HepG2 (cell line): ENCODE data around the gene SRCAP. TPM values are rescaled to one million over a fixed set of nuclear protein-coding genes. Genes with fewer than 3 reads are reported as not detected.
"Not testable (repeated sequence)": the region's sequence is repeated elsewhere in the genome, so short reads cannot be mapped to it uniquely, and the experiment has no call there.

Experiments used
- ATAC-seq: fragments of 200-7000 bp; cut with Tn5 transposase; 3 replicates; pipeline ENCODE4 v1.9.1; 2020; ENCODE audit warnings: mild to moderate bottlenecking, moderate library complexity
- BruUV-seq: library from RNA; stranded (reverse); fragments of 400-500 nt; replicated peaks from 2 replicates; lab custom pipeline; 2021; lab: Mats Ljungman, UMichigan
- CTCF ChIA-PET: fragments of 300-600 bp; formaldehyde crosslinking; extraction: SDS; loops from one replicate; lab custom pipeline; 2021; ENCODE audit warnings: low total read pairs, inconsistent platforms, low intra/inter-chr PET ratio; lab: Yijun Ruan, JAX
- POLR2A ChIA-PET: fragments of 350-600 bp; sonication (Branson Sonifier 250); formaldehyde crosslinking; loops from one replicate; lab custom pipeline; 2020; ENCODE audit warnings: antibody characterized with exemption, inconsistent platforms; lab: Yijun Ruan, JAX
- DNase-seq: peaks from one replicate; pipeline ENCODE4 v3.0.0-alpha.2; 2015; ENCODE audit warnings: low spot score
- FAIRE-seq: peaks from 3 replicates; lab custom pipeline; 2011; peaks lifted over from hg19 to GRCh38; lab: Jason Lieb, UNC
- H2AFZ ChIP-seq: one replicate; pipeline ENCODE4 v1.6.1; 2011; ENCODE audit warnings: low read length, inconsistent platforms
- H3K27ac ChIP-seq: fragments of 300-600 bp; 3 replicates; pipeline ENCODE4 v1.8.0; 2011; ENCODE audit warnings: mixed run types, mild to moderate bottlenecking, mixed read lengths, low read length, inconsistent platforms; ENCODE audit not compliant: insufficient read depth; ENCODE audit errors: extremely low read length
- H3K27me3 ChIP-seq, 2 experiments: fragments of 200-600 bp in 1 of 2; 2 replicates in 1 of 2; 3 replicates in 1 of 2; pipeline versions ENCODE4 v1.6.0 to v1.8.0; 2011; ENCODE audit warnings: low read length in 2 of 2, mild to moderate bottlenecking in 2 of 2, moderate library complexity in 2 of 2, inconsistent platforms in 1 of 2; ENCODE audit not compliant: insufficient read depth in 2 of 2, control insufficient read depth in 1 of 2
- H3K36me3 ChIP-seq, 2 experiments: fragments of 200-600 bp in 1 of 2; replicated peaks in 1 of 2; 2 replicates in 1 of 2; 3 replicates in 1 of 2; pipeline versions ENCODE4 v1.5.1 to v1.8.0; 2011; ENCODE audit warnings: low read length in 2 of 2, inconsistent platforms in 1 of 2; ENCODE audit not compliant: insufficient read depth in 2 of 2, control insufficient read depth in 1 of 2
- H3K4me1 ChIP-seq: 2 replicates; pipeline ENCODE4 v1.5.1; 2012; ENCODE audit warnings: low read length, inconsistent platforms; ENCODE audit not compliant: insufficient read depth
- H3K4me2 ChIP-seq: 2 replicates; pipeline ENCODE4 v1.6.0; 2011; ENCODE audit warnings: low read depth, low read length, inconsistent platforms
- H3K4me3 ChIP-seq, 3 experiments: fragments of 200-600 bp in 1 of 3; sonication (generic), shearing (Covaris generic) in 1 of 3; replicated peaks in 1 of 3; 2 replicates each; pipeline ENCODE4 v1.5.1; 2011 to 2016; ENCODE audit warnings: low read length in 3 of 3, inconsistent platforms in 2 of 3, low read depth in 2 of 3, mild to moderate bottlenecking in 2 of 3, control low read depth in 1 of 3, mixed read lengths in 1 of 3; ENCODE audit not compliant: insufficient read depth in 1 of 3
- H3K79me2 ChIP-seq: one replicate; pipeline ENCODE4 v1.6.1; 2011; ENCODE audit warnings: low read length, inconsistent platforms; ENCODE audit not compliant: insufficient read depth
- H3K9ac ChIP-seq: 2 replicates; pipeline ENCODE4 v1.6.0; 2011; ENCODE audit warnings: mild to moderate bottlenecking, low read depth, low read length, inconsistent platforms; ENCODE audit not compliant: insufficient read depth
- H3K9me3 ChIP-seq: 2 replicates; pipeline ENCODE4 v1.5.1; 2012; ENCODE audit warnings: mild to moderate bottlenecking, low read length
- H4K20me1 ChIP-seq: 2 replicates; pipeline ENCODE4 v1.6.0; 2011; ENCODE audit warnings: inconsistent platforms, mild to moderate bottlenecking, low read length, moderate library complexity; ENCODE audit not compliant: insufficient read depth
- ARID2 ChIP-seq: sonication (generic); formaldehyde crosslinking; IDR thresholded peaks from 2 replicates; pipeline ENCODE4 v1.8.1; 2022; ENCODE audit warnings: mild to moderate bottlenecking, missing genetic modification reagents, borderline replicate concordance
- ELK4 ChIP-seq: sonication (generic); formaldehyde crosslinking; IDR thresholded peaks from 2 replicates; pipeline ENCODE4 v1.9.0; 2021; ENCODE audit warnings: missing genetic modification reagents, borderline replicate concordance
- ERF ChIP-seq: IDR thresholded peaks from 2 replicates; pipeline ENCODE4 v1.6.1; 2018; ENCODE audit warnings: missing biosample characterization, missing genetic modification reagents
- FOXP1 ChIP-seq, 2 experiments: fragments of 450-650 bp in 1 of 2; IDR thresholded peaks; 2 replicates each; pipeline ENCODE4 v1.6.1; 2017 to 2018; ENCODE audit warnings: antibody characterized with exemption in 1 of 2
- GATAD2A ChIP-seq: IDR thresholded peaks from 2 replicates; pipeline ENCODE4 v1.6.1; 2016
- KAT7 ChIP-seq: IDR thresholded peaks from 2 replicates; pipeline ENCODE4 v1.6.1; 2018; ENCODE audit warnings: borderline replicate concordance, missing compliant biosample characterization
- KDM2A ChIP-seq: sonication (generic); formaldehyde crosslinking; IDR thresholded peaks from 2 replicates; pipeline ENCODE4 v1.4.0; 2020; ENCODE audit warnings: low read depth, missing genetic modification reagents, borderline replicate concordance
- KLF12 ChIP-seq: sonication (generic); formaldehyde crosslinking; IDR thresholded peaks from 2 replicates; pipeline ENCODE4 v1.4.0; 2020; ENCODE audit warnings: missing genetic modification reagents, borderline replicate concordance
- KLF9 ChIP-seq: IDR thresholded peaks from 2 replicates; pipeline ENCODE4 v1.6.1; 2016; ENCODE audit warnings: low read depth
- NR2C2 ChIP-seq: sonication (generic); formaldehyde crosslinking; IDR thresholded peaks from 2 replicates; pipeline ENCODE4 v1.4.0; 2020; ENCODE audit warnings: missing genetic modification reagents, mild to moderate bottlenecking, moderate library complexity, borderline replicate concordance
- NRL ChIP-seq: sonication (generic); formaldehyde crosslinking; IDR thresholded peaks from 2 replicates; pipeline ENCODE4 v1.5.0; 2020; ENCODE audit warnings: missing genetic modification reagents, mild to moderate bottlenecking, moderate library complexity, borderline replicate concordance
- PCBP1 ChIP-seq: fragments of 200-400 bp; formaldehyde crosslinking; IDR thresholded peaks from 2 replicates; pipeline ENCODE4 v1.6.1; 2017; ENCODE audit warnings: mild to moderate bottlenecking, low read depth, low read length, borderline replicate concordance
- ZNF441 ChIP-seq: sonication (generic); formaldehyde crosslinking; IDR thresholded peaks from 2 replicates; pipeline ENCODE4 v1.7.0; 2021; ENCODE audit warnings: missing genetic modification reagents, borderline replicate concordance
- ZNF737 ChIP-seq: sonication (generic); formaldehyde crosslinking; IDR thresholded peaks from 2 replicates; pipeline ENCODE4 v1.5.0; 2020; ENCODE audit warnings: missing genetic modification reagents, mild to moderate bottlenecking, borderline replicate concordance
- WGBS: methylation state at CpG from one replicate; pipeline ENCODE4 v1.1.6; 2017; ENCODE audit warnings: low lambda C conversion rate; 5-methylcytosine and 5-hydroxymethylcytosine counted together
- in situ Hi-C: cut with HindIII; loops from 2 replicates; pipeline ENCODE4 v1.10.0; 2017; ENCODE audit warnings: low pct_unique_long_range_greater_than_20kb; ENCODE audit not compliant: extremely low pct_ligation_motif_present
- intact Hi-C: fragments of 100-400 bp; cut with micrococcal nuclease; formaldehyde crosslinking; loops from one replicate; pipeline ENCODE4 v1.10.0; 2022; ENCODE audit not compliant: unreplicated experiment
- polyA plus RNA-seq, 8 experiments: library from polyadenylated mRNA; depleted of rRNA in 3 of 8; stranded (reverse) in 7 of 8; unstranded in 1 of 8; fragments of >200 nt; fragmentation: Illumina TruSeq in 4 of 8; extraction: Trizol in 4 of 8; gene quantifications; 2 replicates each; pipeline versions ENCODE4 v1.2.1 to v1.2.3, GENCODE V29; 2011 to 2016; ENCODE audit warnings: low read depth in 4 of 8, missing spikeins in 1 of 8, mixed read lengths in 1 of 8; ENCODE audit not compliant: insufficient read depth in 1 of 8
- total RNA-seq, 5 experiments: library from RNA; depleted of rRNA; stranded (reverse); fragments of >200 nt; fragmentation: Illumina TruSeq; extraction: Trizol; gene quantifications; 2 replicates each; pipeline ENCODE4 v1.2.3, GENCODE V29; 2016; ENCODE audit warnings: low read depth in 1 of 5
- TF ChIP-seq, protein P1 (sequence below): sonication (generic); formaldehyde crosslinking; IDR thresholded peaks from 2 replicates; pipeline ENCODE4 v1.4.0; 2020; ENCODE audit warnings: mild to moderate bottlenecking, missing genetic modification reagents

Gene SRCAP
- total and polyA plus RNA-seq, 2 of the 13 experiments (the other 11 are each of a cell fraction or from before 2014, with no cell fraction given): 4.9 to 9.0 TPM

DNA sequence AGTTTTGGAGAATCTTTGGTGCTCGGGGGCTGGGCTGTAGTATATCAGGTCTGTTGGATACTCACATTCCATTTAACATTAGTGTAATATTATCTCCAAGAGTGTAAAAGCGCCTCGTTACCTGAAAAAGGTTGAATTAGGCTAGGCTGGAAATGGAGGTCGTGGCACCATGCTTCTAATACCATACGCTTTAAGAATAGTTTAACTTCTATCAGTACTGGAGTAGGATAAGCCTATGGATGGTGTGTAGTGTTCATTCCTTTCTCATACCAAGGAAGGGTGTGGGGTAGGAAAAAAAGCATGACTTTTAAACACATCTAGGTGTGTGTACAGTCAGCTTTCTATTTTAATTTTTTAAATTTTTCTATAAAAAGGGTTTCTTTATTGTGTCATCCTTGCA, 2.0 kb downstream of the SRCAP start:
- Histone ChIP-seq H2AFZ (no peak overlapping the region), H3K9ac (no peak overlapping the region), H4K20me1 (peaks cover 16% of the 10 kb centered on the region; the same call in 1 of the 2 replicates), H3K4me2 (no peak overlapping the region), H3K9me3 (no peaks in the 10 kb centered on the region), H3K27ac (no peak overlapping the region), H3K4me3 (no peak overlapping the region), H3K4me1 (peaks cover 24% of the 10 kb centered on the region), H3K27me3 (no peaks in the 10 kb centered on the region), H3K36me3 (peaks cover 22 to 55% of the 10 kb centered on the region in 2 experiments), H3K79me2 (peaks cover 31% of the 10 kb centered on the region)
- TF ChIP-seq ELK4 (CRISPR knock-in tag) (no peak), KAT7 (CRISPR knock-in tag) (no peak), ARID2 (no peak), KDM2A (CRISPR knock-in tag) (no peak), KLF12 (CRISPR knock-in tag) (no peak), PCBP1 (no peak), FOXP1 (IDR thresholded peaks at IDR 0.05) (no peak), FOXP1 (CRISPR knock-in tag; IDR thresholded peaks at IDR 0.05) (no peak), ZNF441 (no peak), NRL (CRISPR knock-in tag) (no peak), ERF (CRISPR knock-in tag) (no peak), GATAD2A (no peak), KLF9 (CRISPR knock-in tag) (no peak), NR2C2 (CRISPR knock-in tag) (no peak), ZNF737 (CRISPR knock-in tag) (no peak)
- TF ChIP-seq, protein P1, sequence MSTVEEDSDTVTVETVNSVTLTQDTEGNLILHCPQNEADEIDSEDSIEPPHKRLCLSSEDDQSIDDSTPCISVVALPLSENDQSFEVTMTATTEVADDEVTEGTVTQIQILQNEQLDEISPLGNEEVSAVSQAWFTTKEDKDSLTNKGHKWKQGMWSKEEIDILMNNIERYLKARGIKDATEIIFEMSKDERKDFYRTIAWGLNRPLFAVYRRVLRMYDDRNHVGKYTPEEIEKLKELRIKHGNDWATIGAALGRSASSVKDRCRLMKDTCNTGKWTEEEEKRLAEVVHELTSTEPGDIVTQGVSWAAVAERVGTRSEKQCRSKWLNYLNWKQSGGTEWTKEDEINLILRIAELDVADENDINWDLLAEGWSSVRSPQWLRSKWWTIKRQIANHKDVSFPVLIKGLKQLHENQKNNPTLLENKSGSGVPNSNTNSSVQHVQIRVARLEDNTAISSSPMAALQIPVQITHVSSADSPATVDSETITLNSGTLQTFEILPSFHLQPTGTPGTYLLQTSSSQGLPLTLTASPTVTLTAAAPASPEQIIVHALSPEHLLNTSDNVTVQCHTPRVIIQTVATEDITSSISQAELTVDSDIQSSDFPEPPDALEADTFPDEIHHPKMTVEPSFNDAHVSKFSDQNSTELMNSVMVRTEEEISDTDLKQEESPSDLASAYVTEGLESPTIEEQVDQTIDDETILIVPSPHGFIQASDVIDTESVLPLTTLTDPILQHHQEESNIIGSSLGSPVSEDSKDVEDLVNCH (CRISPR knock-in tag): no peak
- WGBS: 97% methylated on average over 5 of the region's 5 CpGs
- CTCF ChIA-PET: no interaction called here
- ATAC-seq: no peak
- in situ Hi-C loops: no loop called here
- no peak for FAIRE-seq
- intact Hi-C loops: no loop called here
- no peak for DNase-seq
- POLR2A ChIA-PET: interaction anchor here (1.6 kb wide), 1 partner anchor 47 kb away, joined by 3 read pairs; the partner anchor contains the start of gene PHKG2
- BruUV-seq: no TSS peak

- FAIRE-seq, H3K27ac ChIP-seq, H3K9ac ChIP-seq, in situ Hi-C loops, CTCF ChIA-PET, H3K27me3 ChIP-seq, H2AFZ ChIP-seq, intact Hi-C loops, DNase-seq, H3K9me3 ChIP-seq, ATAC-seq, H3K4me3 ChIP-seq, POLR2A ChIA-PET, H3K4me2 ChIP-seq, BruUV-seq: not testable (repeated sequence)
- Histone ChIP-seq H3K79me2 (peaks cover 31% of the 10 kb centered on the region), H4K20me1 (peaks cover 16% of the 10 kb centered on the region; the same call in 1 of the 2 replicates), H3K36me3 (peaks cover 39 to 76% of the 10 kb centered on the region in 2 experiments), H3K4me1 (peaks cover 13% of the 10 kb centered on the region)
- 96% methylated on average over 12 of the region's 12 CpGs for WGBS
Measured at GRCh38 chr16:30703071-30703470, 4.1 kb downstream of the SRCAP start.
